Measurements from ENCODE around the gene SKI. TPM values are rescaled to one million over a fixed set of nuclear protein-coding genes. Genes with fewer than 3 reads are reported as not detected.

Gene SKI
- polyA plus RNA-seq, 3 donors, result 0.20 to 6.6 (median 0.25) TPM

DNA sequence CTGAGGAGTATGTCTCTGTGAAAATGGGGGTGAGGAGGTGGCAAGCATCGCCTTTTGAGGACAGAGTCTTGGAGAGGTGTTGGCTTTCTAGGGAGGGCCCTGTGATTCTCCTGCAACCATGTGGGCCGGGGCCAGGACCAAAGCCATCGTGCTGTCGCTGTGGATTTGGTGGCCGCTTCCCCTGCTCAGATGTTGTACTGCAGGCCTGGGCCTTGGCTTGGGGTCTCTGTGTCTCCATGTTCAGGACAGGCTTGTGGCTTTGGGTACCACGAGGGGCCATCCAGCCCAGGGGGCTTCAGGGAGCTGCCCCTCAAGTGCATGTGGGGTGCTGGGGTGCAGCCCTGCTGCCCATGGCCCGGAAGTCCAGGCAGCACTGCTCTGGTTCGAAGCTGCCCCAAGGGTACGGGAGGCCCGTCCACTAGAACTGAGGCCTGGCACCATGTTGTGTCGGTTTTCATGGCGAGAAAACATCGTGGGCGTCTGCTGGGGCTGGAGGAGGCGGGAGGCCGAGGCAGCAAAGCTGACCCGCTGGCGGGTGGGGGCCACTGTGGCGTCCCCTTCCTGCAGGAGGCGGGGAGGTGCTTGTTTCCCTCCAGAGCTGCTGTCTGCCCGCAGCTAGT lies 55.4 kb downstream of the SKI start:
- Mint-ChIP-seq H3K27ac (no peak overlapping the region), H3K4me3 (no peak overlapping the region), H3K9me3 (peaks cover 0 to 14% (median 9%) of the 10 kb centered on the region in 7 donors), H3K4me1 (peaks cover 15% of the 10 kb centered on the region), H3K27me3 (ENCODE audit: low read depth in 3 of 3) (peaks cover 23 to 26% (median 24%) of the 10 kb centered on the region in 3 donors), H3K36me3 (peaks cover 19 to 20% of the 10 kb centered on the region in 2 donors)
- H4K20me1 ChIP-seq (ENCODE audit: insufficient read depth, low read length), result peaks cover 83% of the 10 kb centered on the region
- H2AFZ ChIP-seq (ENCODE audit: insufficient read depth, low read depth, low read length, poor library complexity, severe bottlenecking), result no peak overlapping the region
- H3K27ac ChIP-seq (ENCODE audit: low read depth in 1 of 2, low read length in 2 of 2), result no peak overlapping the region
- no peaks in the 10 kb centered on the region for H3K36me3 ChIP-seq (replicated peaks in 1 of 2; ENCODE audit: control insufficient read depth in 1 of 2, insufficient read depth in 2 of 2, low read length in 2 of 2)
- H3K79me2 ChIP-seq (ENCODE audit: insufficient read depth, low read length), result peaks cover 8% of the 10 kb centered on the region
- no peak for DNase-seq
- H3K4me3 ChIP-seq (replicated peaks in 1 of 3; ENCODE audit: low read depth in 2 of 3, low read length in 3 of 3), result no peak overlapping the region
- no peak for TF ChIP-seq CTCF (IDR thresholded peaks at IDR 0.05)
- H3K27me3 ChIP-seq (ENCODE audit: control insufficient read depth in 2 of 2, insufficient read depth in 2 of 2, low read length in 2 of 2), result peaks cover 0 to 6% of the 10 kb centered on the region in 2 donors
- H3K9me3 ChIP-seq (replicated peaks in 1 of 2; ENCODE audit: control insufficient read depth in 1 of 2, insufficient read depth in 1 of 2, low read length in 2 of 2), result peaks cover 0 to 3% of the 10 kb centered on the region in 2 donors
- WGBS (ENCODE audit: insufficient coverage), result 95% methylated on average over 11 of the region's 21 CpGs
- H3K4me2 ChIP-seq (replicated peaks; ENCODE audit: extremely low read depth, low read length, poor library complexity, severe bottlenecking), result no peak overlapping the region
- H3K9ac ChIP-seq (ENCODE audit: insufficient read depth, low read length, poor library complexity, severe bottlenecking), result no peak overlapping the region
- intact Hi-C loops (cut with micrococcal nuclease), result no loop called here
- H3K4me1 ChIP-seq (ENCODE audit: control insufficient read depth in 1 of 2, insufficient read depth in 2 of 2, low read length in 2 of 2), result peaks cover 6 to 14% of the 10 kb centered on the region in 2 donors

GRCh38 chr1:2283991-2284895 lies 56.1 kb downstream of the SKI start:
- no peak overlapping the region for H2AFZ ChIP-seq (ENCODE audit: insufficient read depth, low read depth, low read length, poor library complexity, severe bottlenecking)
- no peak for TF ChIP-seq CTCF (IDR thresholded peaks at IDR 0.05)
- peaks cover 30 to 31% (median 31%) of the 10 kb centered on the region in 3 donors for H3K27me3 Mint-ChIP-seq (ENCODE audit: low read depth in 3 of 3)
- intact Hi-C loops (cut with micrococcal nuclease), result no loop called here
- H3K27me3 ChIP-seq (ENCODE audit: control insufficient read depth in 2 of 2, insufficient read depth in 2 of 2, low read length in 2 of 2), result peaks cover 0 to 14% of the 10 kb centered on the region in 2 donors
- no peak for DNase-seq
- H3K36me3 Mint-ChIP-seq, result peaks cover 24 to 28% of the 10 kb centered on the region in 2 donors
- H3K27ac Mint-ChIP-seq, result no peak overlapping the region
- no peak overlapping the region for H3K27ac ChIP-seq (ENCODE audit: low read depth in 1 of 2, low read length in 2 of 2)
- peaks cover 16% of the 10 kb centered on the region for H3K79me2 ChIP-seq (ENCODE audit: insufficient read depth, low read length)
- H4K20me1 ChIP-seq (ENCODE audit: insufficient read depth, low read length), result peaks cover 83% of the 10 kb centered on the region
- H3K4me3 ChIP-seq (replicated peaks in 1 of 3; ENCODE audit: low read depth in 2 of 3, low read length in 3 of 3), result no peak overlapping the region
- H3K9me3 ChIP-seq (replicated peaks in 1 of 2; ENCODE audit: control insufficient read depth in 1 of 2, insufficient read depth in 1 of 2, low read length in 2 of 2), result peaks cover 0 to 3% of the 10 kb centered on the region in 2 donors
- H3K4me2 ChIP-seq (replicated peaks; ENCODE audit: extremely low read depth, low read length, poor library complexity, severe bottlenecking), result no peak overlapping the region
- H3K9me3 Mint-ChIP-seq, result peaks cover 0 to 13% (median 9%) of the 10 kb centered on the region in 7 donors
- 95% methylated on average over 13 of the region's 27 CpGs for WGBS (ENCODE audit: insufficient coverage)
- peak overlapping the region in 1 of 2 donors; percentile 4 for H3K4me3 Mint-ChIP-seq
- H3K4me1 Mint-ChIP-seq, result peaks cover 14% of the 10 kb centered on the region
- H3K4me1 ChIP-seq (ENCODE audit: control insufficient read depth in 1 of 2, insufficient read depth in 2 of 2, low read length in 2 of 2), result peaks cover 10 to 14% of the 10 kb centered on the region in 2 donors
- H3K9ac ChIP-seq (ENCODE audit: insufficient read depth, low read length, poor library complexity, severe bottlenecking), result no peak overlapping the region
- H3K36me3 ChIP-seq (replicated peaks in 1 of 2; ENCODE audit: control insufficient read depth in 1 of 2, insufficient read depth in 2 of 2, low read length in 2 of 2), result no peaks in the 10 kb centered on the region

Measured in CD14-positive monocyte (primary cell).